MCF 10A (cell line): ENCODE results near the gene EXOC6B. TPM values are rescaled to one million over a fixed set of nuclear protein-coding genes. Genes with fewer than 3 reads are reported as not detected.

Experiments used
- BruUV-seq: library from RNA; stranded (reverse); fragments of 400-500 nt; replicated peaks from 2 replicates; lab custom pipeline; 2021; lab: Mats Ljungman, UMichigan
- CTCF ChIA-PET: fragments of 300-600 bp; sonication (Branson Sonifier 250); formaldehyde crosslinking; extraction: SDS; loops from one replicate; lab custom pipeline; 2021; ENCODE audit warnings: antibody characterized with exemption, inconsistent platforms; lab: Yijun Ruan, JAX
- POLR2A ChIA-PET: fragments of 300-600, 350-650 bp; sonication (Branson Sonifier 250); formaldehyde crosslinking; extraction: SDS; loops from one replicate; lab custom pipeline; 2020; ENCODE audit warnings: antibody characterized with exemption, inconsistent platforms; lab: Yijun Ruan, JAX
- DNase-seq: peaks from one replicate; pipeline ENCODE4 v3.0.0-alpha.2; 2018; ENCODE audit not compliant: unreplicated experiment
- H3K27ac Mint-ChIP-seq: one replicate; pipeline ENCODE4 v1.8.0; 2022; ENCODE audit warnings: mild to moderate bottlenecking, low read depth, mixed read lengths; ENCODE audit not compliant: unreplicated experiment
- H3K27me3 Mint-ChIP-seq: one replicate; pipeline ENCODE4 v1.8.0; 2022; ENCODE audit warnings: mixed read lengths; ENCODE audit not compliant: insufficient read depth, unreplicated experiment
- H3K36me3 Mint-ChIP-seq: one replicate; pipeline ENCODE4 v1.8.0; 2022; ENCODE audit warnings: mild to moderate bottlenecking, moderate library complexity, mixed read lengths; ENCODE audit not compliant: insufficient read depth, unreplicated experiment
- H3K4me1 Mint-ChIP-seq: one replicate; pipeline ENCODE4 v1.8.0; 2022; ENCODE audit warnings: mixed read lengths; ENCODE audit not compliant: insufficient read depth, unreplicated experiment
- H3K4me3 Mint-ChIP-seq: one replicate; pipeline ENCODE4 v1.8.0; 2022; ENCODE audit warnings: mild to moderate bottlenecking, moderate library complexity, mixed read lengths; ENCODE audit not compliant: unreplicated experiment
- H3K9me3 Mint-ChIP-seq: one replicate; pipeline ENCODE4 v1.8.0; 2022; ENCODE audit warnings: mixed read lengths; ENCODE audit not compliant: unreplicated experiment
- CTCF ChIP-seq: fragments of 200-600 bp; IDR thresholded peaks from one replicate; pipeline ENCODE4 v1.8.0; 2022; ENCODE audit warnings: antibody characterized with exemption, mild to moderate bottlenecking; ENCODE audit not compliant: unreplicated experiment
- intact Hi-C: fragments of 100-400 bp; cut with micrococcal nuclease; formaldehyde crosslinking; loops from 2 replicates; pipeline ENCODE4 v1.14.1; 2022
- total RNA-seq: library from RNA; stranded (reverse); gene quantifications from 2 replicates; pipeline ENCODE4 v1.2.3, GENCODE V29; 2022

EXOC6B gene
- total RNA-seq, 1 experiment from 2014 or later = 24.7 TPM

- peaks cover under 1% of the 10 kb centered on the region for H3K36me3 Mint-ChIP-seq
- H3K27ac Mint-ChIP-seq = no peak overlapping the region
- ChIA-PET POLR2A (no interaction called here), CTCF (no interaction called here)
- no peak for TF ChIP-seq CTCF
- H3K4me1 Mint-ChIP-seq = peaks cover 8% of the 10 kb centered on the region
- H3K27me3 Mint-ChIP-seq = no peaks in the 10 kb centered on the region
- intact Hi-C loops = no loop called here
- no TSS peak for BruUV-seq
- DNase-seq = no peak
- H3K4me3 Mint-ChIP-seq = no peak overlapping the region
- H3K9me3 Mint-ChIP-seq = no peaks in the 10 kb centered on the region
These were observed 618.5 kb downstream of the EXOC6B start for GRCh38 chr2:72207334-72207733.

GRCh38 chr2:72205504-72205881 lies 620.3 kb downstream of the EXOC6B start:
- Mint-ChIP-seq H3K9me3 (no peaks in the 10 kb centered on the region), H3K4me1 (peaks cover 6% of the 10 kb centered on the region), H3K4me3 (no peak overlapping the region), H3K36me3 (peaks cover 4% of the 10 kb centered on the region), H3K27ac (no peak overlapping the region), H3K27me3 (no peaks in the 10 kb centered on the region)
- intact Hi-C loops = no loop called here
- no peak for TF ChIP-seq CTCF
- ChIA-PET POLR2A (no interaction called here), CTCF (no interaction called here)
- no peak for DNase-seq
- no TSS peak for BruUV-seq

GRCh38 chr2:72204786-72205503 lies 620.9 kb downstream of the EXOC6B start:
- no TSS peak for BruUV-seq
- POLR2A ChIA-PET = no interaction called here
- Mint-ChIP-seq H3K27ac (no peak overlapping the region), H3K27me3 (no peaks in the 10 kb centered on the region), H3K36me3 (peaks cover 4% of the 10 kb centered on the region), H3K9me3 (no peaks in the 10 kb centered on the region), H3K4me1 (peaks cover under 1% of the 10 kb centered on the region), H3K4me3 (no peak overlapping the region)
- intact Hi-C loops = no loop called here
- CTCF ChIA-PET = no interaction called here
- no peak for TF ChIP-seq CTCF
- DNase-seq = no peak

GRCh38 chr2:72204156-72204785 lies 621.6 kb downstream of the EXOC6B start:
- no peak overlapping the region for H3K27ac Mint-ChIP-seq
- H3K36me3 Mint-ChIP-seq = peaks cover 6% of the 10 kb centered on the region
- no peaks in the 10 kb centered on the region for H3K9me3 Mint-ChIP-seq
- no peaks in the 10 kb centered on the region for H3K4me1 Mint-ChIP-seq
- intact Hi-C loops = no loop called here
- H3K4me3 Mint-ChIP-seq = no peak overlapping the region
- no peak for DNase-seq
- no peak for TF ChIP-seq CTCF
- H3K27me3 Mint-ChIP-seq = no peaks in the 10 kb centered on the region
- ChIA-PET CTCF (no interaction called here), POLR2A (no interaction called here)
- BruUV-seq = no TSS peak
